ENCODE results near the gene TMIE. TPM values are rescaled to one million over a fixed set of nuclear protein-coding genes. Genes with fewer than 3 reads are reported as not detected.

Gene TMIE
- total RNA-seq, 1 experiment from 2014 or later = 6.5 TPM

DNA sequence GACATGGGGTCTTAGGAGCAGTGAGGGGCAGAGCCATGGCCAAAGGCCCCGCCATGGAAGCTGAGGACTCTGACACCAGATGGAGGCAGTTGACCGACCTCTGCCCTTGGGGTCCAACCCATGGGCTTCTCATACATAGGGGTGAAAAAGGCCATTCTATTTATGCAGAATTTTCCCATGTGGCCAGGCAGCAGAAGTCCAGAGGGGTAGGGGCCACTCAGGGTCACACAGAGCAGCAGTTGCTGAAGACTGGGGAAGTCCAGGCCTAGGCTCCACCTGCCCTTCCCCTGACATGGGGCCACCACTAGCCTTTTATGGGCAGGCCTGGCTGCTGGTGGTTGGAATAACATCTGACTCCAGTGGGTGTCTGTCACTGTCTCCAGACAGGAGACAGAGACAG is 10.1 kb downstream of the TMIE start:
- no peaks in the 10 kb centered on the region for H3K9me2 ChIP-seq (ENCODE audit: insufficient read depth)
- no peak overlapping the region for H3K27ac ChIP-seq
- CTCF ChIA-PET = no interaction called here
- TF ChIP-seq EZH2 (IDR thresholded peaks at IDR 0.05; ENCODE audit: low read depth) = no peak
- TF ChIP-seq, protein P1, sequence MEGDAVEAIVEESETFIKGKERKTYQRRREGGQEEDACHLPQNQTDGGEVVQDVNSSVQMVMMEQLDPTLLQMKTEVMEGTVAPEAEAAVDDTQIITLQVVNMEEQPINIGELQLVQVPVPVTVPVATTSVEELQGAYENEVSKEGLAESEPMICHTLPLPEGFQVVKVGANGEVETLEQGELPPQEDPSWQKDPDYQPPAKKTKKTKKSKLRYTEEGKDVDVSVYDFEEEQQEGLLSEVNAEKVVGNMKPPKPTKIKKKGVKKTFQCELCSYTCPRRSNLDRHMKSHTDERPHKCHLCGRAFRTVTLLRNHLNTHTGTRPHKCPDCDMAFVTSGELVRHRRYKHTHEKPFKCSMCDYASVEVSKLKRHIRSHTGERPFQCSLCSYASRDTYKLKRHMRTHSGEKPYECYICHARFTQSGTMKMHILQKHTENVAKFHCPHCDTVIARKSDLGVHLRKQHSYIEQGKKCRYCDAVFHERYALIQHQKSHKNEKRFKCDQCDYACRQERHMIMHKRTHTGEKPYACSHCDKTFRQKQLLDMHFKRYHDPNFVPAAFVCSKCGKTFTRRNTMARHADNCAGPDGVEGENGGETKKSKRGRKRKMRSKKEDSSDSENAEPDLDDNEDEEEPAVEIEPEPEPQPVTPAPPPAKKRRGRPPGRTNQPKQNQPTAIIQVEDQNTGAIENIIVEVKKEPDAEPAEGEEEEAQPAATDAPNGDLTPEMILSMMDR (conservative IDR thresholded peaks at IDR 0.05) = no peak
- H3K4me2 ChIP-seq = no peak overlapping the region
- H3K4me1 ChIP-seq (replicated peaks; ENCODE audit: insufficient read depth) = peaks cover 7% of the 10 kb centered on the region
- H3K4me3 ChIP-seq = no peak overlapping the region
- no peaks in the 10 kb centered on the region for H3K36me3 ChIP-seq (ENCODE audit: low read depth)
- H4K20me1 ChIP-seq (ENCODE audit: insufficient read depth) = no peaks in the 10 kb centered on the region
- H3K9me3 ChIP-seq (ENCODE audit: insufficient read depth, low read depth) = no peaks in the 10 kb centered on the region
- no peaks in the 10 kb centered on the region for H3F3A ChIP-seq (ENCODE audit: insufficient read depth, low read depth)
- H3K79me2 ChIP-seq (ENCODE audit: low read depth) = no peaks in the 10 kb centered on the region
- no peak for DNase-seq
- intact Hi-C loops (cut with micrococcal nuclease; ENCODE audit: unreplicated experiment) = no loop called here
- H2AFZ ChIP-seq = no peak overlapping the region
- no TSS peak for BruUV-seq (replicated peaks)
- POLR2A ChIA-PET (ENCODE audit: unreplicated experiment) = no interaction called here
- no peaks in the 10 kb centered on the region for H3K27me3 ChIP-seq (ENCODE audit: insufficient read depth, low read depth)

DNA sequence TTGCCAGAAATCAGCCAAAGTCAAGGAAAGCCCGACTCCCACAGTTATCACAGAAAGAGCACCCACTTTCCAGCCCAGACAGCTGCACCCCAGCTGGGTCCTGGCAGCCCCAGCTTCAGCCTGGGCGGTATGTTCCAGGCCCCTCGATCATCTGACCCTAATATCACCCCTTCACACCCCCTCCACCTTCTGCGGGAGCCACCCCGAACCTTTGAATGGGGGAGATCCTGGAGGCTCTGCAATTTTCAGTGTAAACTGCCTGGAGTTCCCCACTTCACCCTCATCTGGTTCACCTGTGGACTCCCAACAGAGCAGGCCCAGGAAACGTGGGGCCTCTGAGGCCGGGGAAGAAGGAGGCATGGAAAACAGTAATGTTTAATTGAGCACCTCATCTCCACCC is 10.6 kb downstream of the TMIE start:
- no TSS peak for BruUV-seq (replicated peaks)
- no peaks in the 10 kb centered on the region for H4K20me1 ChIP-seq (ENCODE audit: insufficient read depth)
- TF ChIP-seq, protein P1 (conservative IDR thresholded peaks at IDR 0.05) = no peak
- no peak for TF ChIP-seq EZH2 (IDR thresholded peaks at IDR 0.05; ENCODE audit: low read depth)
- ChIA-PET POLR2A (ENCODE audit: unreplicated experiment) (no interaction called here), CTCF (no interaction called here)
- intact Hi-C loops (cut with micrococcal nuclease; ENCODE audit: unreplicated experiment) = no loop called here
- H3F3A ChIP-seq (ENCODE audit: insufficient read depth, low read depth) = no peaks in the 10 kb centered on the region
- no peaks in the 10 kb centered on the region for H3K36me3 ChIP-seq (ENCODE audit: low read depth)
- H3K4me2 ChIP-seq = no peak overlapping the region
- H3K27ac ChIP-seq = no peak overlapping the region
- H3K79me2 ChIP-seq (ENCODE audit: low read depth) = no peaks in the 10 kb centered on the region
- no peaks in the 10 kb centered on the region for H3K9me2 ChIP-seq (ENCODE audit: insufficient read depth)
- no peaks in the 10 kb centered on the region for H3K9me3 ChIP-seq (ENCODE audit: insufficient read depth, low read depth)
- H3K4me1 ChIP-seq (replicated peaks; ENCODE audit: insufficient read depth) = peaks cover 2% of the 10 kb centered on the region
- no peak overlapping the region for H3K4me3 ChIP-seq
- no peak for DNase-seq
- H2AFZ ChIP-seq = no peak overlapping the region
- H3K27me3 ChIP-seq (ENCODE audit: insufficient read depth, low read depth) = no peaks in the 10 kb centered on the region

DNA sequence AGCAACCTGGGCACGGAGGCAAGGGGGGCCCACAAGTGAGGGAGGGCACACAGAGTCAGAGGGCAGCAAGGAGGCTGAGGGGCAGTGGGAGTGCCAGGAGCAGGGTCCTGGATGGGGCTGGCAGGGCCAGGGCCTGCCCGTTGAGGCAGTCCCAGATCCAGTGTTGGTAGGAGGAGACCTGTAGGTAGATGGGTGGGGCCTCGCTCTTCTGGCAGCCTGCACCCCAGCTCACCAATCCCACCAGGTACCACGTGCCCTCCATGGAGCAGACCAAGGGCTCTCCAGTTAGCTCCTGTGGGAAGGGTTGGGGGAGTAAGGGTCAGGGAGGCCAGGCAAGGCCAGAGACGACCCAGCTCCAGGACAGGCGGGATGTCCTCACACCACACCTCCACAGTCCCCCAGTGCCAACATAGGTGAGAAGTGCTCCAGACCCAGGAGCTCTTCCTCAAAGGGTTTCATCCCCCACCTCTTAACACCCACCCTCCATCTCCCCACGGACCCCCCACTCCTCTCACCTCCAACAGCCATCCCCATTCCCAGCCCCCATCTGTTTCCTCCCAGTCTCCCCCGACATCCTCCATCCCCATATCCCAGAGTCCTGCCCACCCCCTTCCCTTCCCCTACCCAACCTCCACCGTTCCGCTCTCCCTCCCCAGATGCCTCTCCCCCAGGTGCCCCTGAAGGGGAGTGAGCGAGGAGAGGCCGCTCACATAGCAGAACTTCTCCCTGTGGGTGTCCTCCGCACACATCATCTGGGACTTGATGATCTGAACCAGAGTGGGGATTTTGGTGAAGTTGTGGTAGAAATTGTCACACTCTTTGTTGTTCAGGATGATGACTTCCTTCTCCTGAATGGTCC is 11.2 kb downstream of the TMIE start:
- H3K9me3 ChIP-seq (ENCODE audit: insufficient read depth, low read depth) = no peaks in the 10 kb centered on the region
- BruUV-seq (replicated peaks) = no TSS peak
- no peak overlapping the region for H3K27ac ChIP-seq
- intact Hi-C loops (cut with micrococcal nuclease; ENCODE audit: unreplicated experiment) = no loop called here
- no peak for TF ChIP-seq EZH2 (IDR thresholded peaks at IDR 0.05; ENCODE audit: low read depth)
- TF ChIP-seq, protein P1 (conservative IDR thresholded peaks at IDR 0.05) = no peak
- H3K27me3 ChIP-seq (ENCODE audit: insufficient read depth, low read depth) = no peaks in the 10 kb centered on the region
- no peak overlapping the region for H3K4me2 ChIP-seq
- no peaks in the 10 kb centered on the region for H3F3A ChIP-seq (ENCODE audit: insufficient read depth, low read depth)
- no peaks in the 10 kb centered on the region for H3K9me2 ChIP-seq (ENCODE audit: insufficient read depth)
- H3K4me3 ChIP-seq = no peak overlapping the region
- POLR2A ChIA-PET (ENCODE audit: unreplicated experiment) = no interaction called here
- CTCF ChIA-PET = no interaction called here
- no peaks in the 10 kb centered on the region for H3K36me3 ChIP-seq (ENCODE audit: low read depth)
- DNase-seq = no peak
- no peaks in the 10 kb centered on the region for H3K79me2 ChIP-seq (ENCODE audit: low read depth)
- no peaks in the 10 kb centered on the region for H3K4me1 ChIP-seq (replicated peaks; ENCODE audit: insufficient read depth)
- no peaks in the 10 kb centered on the region for H4K20me1 ChIP-seq (ENCODE audit: insufficient read depth)
- no peak overlapping the region for H2AFZ ChIP-seq

Data from PC-9 (cell line).